NCI-H345 treated with DMSO at 0.1 percent for 48 hours (cell line): ENCODE results near the gene POLD2.

Experiments
- DNase-seq: peaks from one replicate; lab custom pipeline; 2025; ENCODE audit not compliant: unreplicated experiment; lab: John Stamatoyannopoulos, UW

Gene POLD2

DNA sequence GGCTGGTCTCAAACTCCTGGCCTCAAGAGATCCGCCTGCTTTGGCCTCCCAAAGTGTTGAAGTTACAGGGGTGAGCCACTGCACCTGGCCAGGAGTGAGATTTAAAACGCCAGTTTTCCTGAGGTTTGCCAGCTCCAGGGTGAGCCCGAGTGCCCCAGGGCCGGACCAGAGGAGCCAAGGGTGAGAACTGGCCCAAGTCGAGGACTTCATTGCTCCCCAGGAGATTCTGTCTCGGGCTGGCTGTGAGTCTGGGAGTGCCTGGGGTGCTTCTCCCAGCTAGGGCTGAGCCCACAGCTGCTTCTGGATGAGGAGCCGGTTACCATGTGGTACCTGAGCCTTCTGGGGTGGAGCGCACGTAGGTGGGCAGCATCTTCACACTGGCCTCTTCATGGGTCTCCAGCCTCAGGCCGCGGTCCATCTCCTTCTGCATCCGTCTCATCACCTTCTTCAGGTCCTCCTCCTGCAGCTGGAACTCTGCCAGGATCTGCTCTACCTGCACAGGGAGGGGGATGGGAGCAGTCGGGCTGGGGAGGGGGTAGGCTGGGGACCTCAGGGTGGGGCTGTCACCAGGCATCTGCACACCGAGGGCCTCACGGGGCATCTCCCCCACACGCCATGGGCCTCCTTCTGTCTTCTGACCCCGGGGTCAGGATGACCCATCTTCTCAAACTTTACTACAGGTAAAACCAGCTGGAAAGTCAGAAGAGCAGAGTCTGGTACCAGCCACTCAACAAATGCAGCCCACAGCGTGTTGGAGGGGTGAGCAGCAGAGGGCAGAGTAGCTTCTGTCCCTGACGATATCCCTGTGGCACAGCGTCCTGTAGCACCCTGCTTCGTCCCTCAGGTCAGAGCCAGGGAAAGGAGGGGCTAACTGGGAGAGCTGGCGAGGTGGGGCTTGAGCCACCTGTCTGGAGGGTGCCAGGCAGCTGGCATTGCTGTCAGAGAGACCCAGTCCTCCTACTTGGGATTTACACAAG lies 29.9 kb upstream of the POLD2 start:
- DNase-seq = no peak

DNA sequence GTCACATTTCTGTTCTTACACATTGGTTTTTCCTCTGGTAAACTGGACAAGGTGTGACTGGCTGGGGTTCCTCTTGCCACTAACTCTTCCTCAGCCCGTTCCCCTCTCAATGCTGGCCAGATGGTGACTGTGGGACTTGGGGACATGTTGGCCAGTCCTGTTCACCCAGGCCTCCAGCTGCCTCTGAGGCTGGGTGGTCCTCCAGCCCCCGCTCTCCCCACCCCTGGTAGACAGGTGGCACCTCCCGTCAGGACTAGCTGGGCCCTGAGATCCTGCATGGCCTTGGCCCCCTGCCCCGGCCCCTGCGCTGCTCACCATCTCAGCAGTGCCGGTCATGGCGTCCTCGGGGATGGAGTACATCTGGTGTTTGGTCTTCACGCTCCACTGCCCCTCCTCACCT lies 28.6 kb upstream of the POLD2 start:
- no peak for DNase-seq

DNA sequence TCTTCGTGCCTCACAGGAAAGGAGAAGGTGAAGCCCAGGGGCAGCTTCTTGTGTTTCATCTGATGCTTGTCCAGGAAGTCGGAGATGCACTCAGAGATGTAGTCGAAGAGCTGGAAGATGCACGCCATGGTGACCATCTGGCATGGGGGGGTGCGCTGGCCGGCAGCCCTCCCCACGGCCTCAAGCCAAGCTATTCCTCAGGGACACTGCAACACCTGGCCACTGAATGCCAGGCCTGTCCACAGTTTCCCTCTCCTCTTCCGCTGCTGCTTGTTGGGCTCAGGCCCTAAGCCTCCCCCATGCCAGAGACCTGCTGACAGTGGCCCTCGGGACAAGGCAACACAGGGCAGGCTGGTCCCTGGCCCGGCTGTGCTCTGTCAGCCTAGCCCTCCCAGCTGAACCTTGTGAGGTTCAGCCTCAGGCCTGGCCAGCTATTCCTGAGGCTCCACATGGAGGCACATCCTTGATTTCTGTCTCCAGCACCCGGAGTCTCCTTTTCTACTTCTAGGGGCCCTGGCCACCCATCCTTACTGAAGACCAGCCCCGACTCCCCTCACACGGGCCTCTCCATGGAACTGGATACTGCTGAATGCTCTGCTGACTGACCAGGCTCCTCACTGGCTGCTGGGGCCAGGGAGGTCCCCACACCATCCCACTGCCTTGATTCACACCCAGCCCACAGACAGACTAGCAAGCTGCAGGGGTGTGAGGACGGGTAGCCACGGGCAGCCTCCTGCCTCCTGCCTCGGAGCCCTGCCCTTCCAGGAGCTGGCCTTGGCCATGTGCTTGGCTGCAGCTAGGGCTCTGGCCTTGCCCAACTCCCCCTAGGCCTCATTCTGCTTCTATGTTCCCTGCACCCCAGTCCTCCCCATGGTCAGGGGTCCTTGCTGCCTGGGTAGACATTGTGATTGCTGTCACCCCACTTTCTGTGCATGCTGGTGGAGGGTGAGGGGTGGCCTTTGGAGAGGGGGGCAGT lies 27.9 kb upstream of the POLD2 start:
- no peak for DNase-seq

DNA sequence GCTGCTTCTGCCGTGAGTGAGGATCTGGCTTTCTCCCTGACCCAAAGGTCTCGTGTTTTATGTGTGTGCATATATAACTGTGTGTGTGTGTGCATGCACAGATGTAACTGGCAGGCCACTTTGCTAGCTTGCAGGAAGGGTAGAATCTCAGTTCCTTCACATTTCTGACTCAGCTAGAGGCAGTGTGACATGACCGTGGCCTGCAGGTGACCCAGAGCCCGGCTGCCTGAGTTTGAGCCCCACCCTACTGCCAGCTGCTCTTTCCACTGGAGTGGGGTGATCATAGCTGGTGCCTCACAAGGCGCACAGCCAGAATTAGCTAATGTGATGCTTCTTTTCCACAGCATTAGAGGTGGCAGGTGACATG lies 27.1 kb upstream of the POLD2 start:
- DNase-seq = no peak

DNA sequence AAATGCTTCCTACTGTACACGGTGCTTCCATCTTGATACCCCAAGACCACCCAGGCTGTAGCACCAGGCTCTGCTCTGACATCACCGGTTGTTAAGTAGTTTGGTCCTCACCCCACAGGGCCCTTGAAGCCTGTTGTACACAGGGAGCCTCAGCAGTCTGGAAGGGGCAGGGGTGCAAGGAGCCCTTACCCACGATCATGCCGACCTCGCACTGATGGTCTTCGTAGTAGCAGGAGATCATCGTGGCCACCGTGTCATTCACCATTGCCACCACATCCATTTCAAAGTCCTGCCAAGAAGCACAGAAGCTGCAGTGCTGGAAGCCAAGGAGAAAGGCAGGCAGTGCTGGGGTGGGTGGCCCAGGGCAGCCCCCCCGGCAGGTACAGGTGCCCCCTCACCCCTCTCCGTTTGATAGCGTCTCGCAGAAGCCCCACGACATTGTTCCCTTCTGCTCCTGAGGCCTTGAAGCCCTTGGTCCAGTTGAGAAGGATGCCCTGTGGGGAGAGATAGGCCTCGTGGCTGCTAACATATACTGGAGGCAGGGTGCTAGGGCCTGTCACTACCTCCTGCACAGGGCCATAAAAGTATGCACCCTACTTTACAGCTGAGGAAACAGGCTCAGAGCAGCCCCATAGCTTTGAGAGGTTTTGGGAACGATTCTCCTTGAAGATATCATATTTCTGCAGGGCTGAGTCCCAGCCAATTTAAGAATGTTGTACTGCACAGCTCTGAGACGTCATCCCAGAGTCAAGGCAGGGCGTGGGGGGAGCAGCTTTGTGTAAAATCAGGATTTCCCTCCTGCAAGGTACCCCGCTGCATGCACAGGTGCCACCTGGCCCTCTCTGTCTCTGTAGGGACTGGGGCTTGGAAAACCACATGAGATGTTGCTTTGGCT lies 26.5 kb upstream of the POLD2 start:
- DNase-seq = no peak

DNA sequence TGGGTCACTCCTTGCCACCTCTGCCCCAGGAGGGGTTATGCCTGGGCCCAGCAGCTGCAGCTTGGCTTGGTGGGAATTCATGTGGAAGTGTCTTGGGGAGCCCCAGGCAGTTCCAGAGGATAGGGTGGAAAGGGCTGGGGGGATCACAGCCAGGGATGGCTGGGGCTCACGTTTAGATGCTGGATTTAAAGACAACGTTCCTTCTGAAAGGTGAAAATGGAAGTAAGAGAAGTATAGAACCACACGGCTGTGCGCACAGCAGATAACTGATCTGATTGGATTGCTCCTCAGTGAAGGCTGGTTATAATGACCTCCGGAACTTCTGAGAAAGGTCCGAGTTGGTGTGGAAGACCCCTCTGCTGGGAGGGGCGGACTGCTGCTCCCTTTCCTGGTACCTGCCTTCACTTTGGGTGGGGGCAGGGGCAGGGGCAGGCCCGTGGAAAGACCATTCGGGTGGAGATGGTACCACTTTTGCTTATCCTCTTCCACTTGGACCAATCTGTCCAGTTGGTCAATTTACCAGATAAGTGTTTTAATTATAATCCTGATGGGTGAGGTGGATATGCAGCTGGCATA lies 25.7 kb upstream of the POLD2 start:
- DNase-seq = no peak

DNA sequence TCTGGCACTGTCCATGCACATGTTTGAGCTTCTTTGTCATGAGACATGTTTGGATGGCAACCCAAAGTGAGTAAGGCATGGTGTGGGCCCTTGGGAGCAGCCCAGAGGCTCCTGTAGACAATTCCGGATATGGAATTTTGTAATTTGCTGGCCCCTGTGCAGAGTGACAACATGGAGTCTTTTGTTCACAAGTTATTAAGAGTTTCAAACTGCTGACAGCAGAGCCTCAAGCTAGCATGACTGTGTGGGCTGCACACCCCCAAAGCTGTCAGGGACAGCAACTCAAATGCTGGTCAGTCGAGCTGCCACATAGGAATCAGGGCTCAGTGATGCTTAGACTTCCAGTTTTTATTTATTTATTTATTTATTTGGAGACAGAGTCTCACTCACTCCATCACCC lies 24.8 kb upstream of the POLD2 start:
- no peak for DNase-seq

DNA sequence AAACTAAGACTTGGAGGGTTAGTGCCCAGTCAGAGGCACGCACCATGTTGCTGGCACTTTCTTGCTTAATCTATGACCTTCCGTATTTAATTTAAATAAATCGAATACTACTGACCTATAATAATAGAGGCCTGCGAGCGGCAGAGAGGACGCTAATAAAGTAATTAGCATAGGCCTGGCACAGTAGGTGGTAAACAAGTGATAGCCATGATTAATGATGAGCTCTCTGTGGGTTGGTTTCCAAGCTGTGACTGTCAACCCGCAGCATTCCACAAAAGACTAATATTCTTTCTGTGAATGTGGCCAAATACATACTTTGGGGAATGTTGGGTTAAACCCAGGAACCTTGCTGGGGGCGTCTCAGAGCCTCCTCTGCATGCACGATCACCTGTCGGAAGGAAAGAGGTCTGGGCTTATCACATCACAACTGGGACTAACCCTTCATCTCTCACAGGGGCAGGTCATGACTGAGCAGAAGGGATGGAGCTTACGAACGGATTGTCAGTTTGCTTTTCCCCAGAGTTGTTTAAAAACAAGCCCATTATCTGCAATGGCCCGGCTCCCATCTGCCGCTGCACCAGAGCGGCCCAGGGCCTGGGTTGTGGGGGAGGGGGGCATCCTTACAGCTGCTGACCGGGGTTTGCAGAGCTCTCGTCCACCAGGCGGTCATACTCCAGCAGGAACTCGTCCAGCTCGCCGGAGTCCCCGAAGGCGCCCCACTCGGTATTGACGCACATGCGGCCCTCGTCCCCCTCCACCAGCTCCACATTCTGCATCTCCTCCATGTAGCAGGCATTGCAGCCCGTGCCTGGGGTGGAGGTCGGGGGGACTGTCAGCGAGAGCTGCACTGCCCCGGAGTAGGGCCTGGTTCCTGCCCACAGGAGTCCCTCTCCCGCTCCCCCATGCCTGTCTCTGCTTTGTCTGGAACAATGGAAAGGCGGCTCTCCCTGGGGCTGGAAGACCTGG lies 24.0 kb upstream of the POLD2 start:
- no peak for DNase-seq

DNA sequence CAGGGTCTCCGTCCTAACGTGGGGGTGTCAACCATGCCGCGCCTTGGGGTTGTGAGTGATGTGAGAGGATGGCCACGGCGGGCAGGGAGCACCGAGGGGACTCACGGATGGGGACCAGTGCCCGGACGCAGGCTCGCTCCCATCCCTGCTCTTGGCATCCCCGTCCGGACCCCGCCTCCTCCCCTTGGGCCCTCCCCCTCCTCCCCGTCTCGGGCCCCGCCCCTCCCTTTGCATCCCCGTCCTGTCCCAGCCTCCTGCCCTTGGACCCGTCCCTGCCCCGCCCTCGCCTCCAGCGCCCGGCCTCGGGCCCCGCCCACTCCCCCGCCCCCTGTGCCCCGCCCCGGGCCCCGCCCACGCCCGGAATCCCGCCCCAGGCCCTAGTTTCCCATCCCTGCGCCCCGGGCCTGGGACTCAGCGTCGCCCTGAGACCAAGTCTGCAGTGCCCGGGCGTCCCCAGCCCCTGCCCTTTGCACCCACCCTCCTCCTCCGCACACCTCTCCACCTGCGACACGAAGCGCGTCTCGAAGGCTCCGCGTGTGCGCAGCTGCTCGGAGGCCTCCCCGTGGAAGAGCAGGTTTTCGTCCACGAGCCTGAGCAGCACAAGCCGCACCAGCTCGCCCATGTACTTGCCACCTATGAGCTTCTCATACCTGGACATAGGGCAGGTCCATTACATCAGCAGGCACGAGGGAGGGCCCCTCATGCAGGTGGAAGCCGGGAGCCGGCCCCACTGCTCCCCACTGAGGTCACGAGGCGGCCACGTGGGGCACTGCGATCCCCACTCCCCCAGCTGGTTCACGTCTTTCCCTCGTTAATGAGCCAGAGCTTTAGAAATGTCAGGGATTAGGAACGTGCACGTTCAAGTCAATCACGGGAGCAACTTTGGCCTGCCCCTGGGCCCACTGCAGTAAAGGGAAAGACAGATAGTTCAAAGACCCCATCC lies 22.9 kb upstream of the POLD2 start:
- no peak for DNase-seq

DNA sequence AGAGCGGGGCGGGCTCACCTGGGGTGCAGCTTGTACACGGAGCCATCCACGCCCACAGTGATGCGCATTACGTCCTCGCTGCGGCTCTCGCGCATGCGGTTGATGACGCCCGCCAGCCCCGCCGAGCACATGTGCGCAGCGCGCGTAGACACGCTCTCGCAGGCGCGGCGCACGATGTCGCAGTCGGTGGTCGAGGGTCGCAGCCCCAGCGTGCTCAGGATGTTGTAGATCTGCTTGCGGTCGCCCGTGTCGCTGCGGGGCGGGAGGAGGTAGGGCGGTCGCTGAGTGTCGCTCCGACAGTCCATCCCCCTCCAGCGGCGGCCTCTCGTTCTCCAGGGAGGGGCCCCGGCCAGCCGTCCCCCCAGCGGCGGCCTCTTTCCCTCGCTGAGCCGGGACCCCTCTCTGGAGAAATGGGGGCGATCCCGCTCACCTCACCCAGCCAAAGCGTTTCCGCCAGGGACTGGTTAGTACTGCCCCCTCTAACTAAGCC lies 22.2 kb upstream of the POLD2 start:
- no peak for DNase-seq

DNA sequence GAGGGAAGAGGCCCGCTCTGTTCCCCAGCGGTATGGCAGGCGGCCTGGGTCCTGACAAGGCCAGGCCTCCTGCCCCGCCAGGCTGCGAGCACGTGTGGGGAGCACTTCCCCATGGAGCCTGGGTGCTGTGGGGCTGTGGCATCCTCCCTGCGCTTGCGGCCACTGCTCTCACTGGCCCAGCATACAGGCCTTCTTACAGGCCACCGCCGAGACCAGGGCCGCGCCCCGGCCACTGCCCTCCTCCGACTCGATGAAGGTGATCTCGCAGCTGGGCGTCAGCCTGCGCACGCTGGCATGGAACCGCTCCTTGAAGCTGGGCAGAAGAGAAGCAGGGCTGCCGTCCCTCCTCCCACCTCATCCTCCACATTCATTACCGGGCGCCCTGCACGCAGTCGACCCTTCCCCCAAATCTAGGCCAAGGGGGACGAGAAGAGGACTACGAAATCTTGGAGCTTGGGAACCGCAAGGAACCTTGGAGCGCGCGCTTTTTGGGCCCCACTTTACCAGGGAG lies 21.7 kb upstream of the POLD2 start:
- no peak for DNase-seq

DNA sequence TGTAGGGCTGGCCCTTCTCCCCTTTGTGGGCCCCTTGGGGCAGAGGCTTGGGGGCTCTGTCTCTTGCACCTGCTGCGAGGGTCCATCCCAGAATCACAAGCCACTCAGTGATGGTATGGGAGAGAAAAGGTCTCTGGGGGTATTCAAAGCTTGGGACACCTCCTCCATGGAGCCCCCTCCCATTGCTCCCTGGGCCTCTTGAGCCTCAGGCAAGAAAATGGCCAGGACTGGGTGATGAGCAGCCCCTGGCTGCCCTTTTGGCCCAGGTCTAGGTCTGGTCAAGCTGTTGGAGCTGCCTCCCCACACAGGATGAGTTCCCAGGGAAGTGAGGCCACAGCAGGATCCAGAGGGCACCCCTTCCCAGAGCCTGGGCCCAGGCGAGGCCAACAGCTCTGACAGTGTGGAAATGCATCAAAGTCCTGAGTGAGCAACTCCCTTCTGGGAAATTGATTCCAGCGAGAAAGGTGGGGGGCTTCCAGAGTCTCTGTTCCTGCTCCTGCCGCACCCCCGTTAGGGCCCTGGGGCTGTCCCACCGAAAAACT lies 21.1 kb upstream of the POLD2 start:
- no peak for DNase-seq

DNA sequence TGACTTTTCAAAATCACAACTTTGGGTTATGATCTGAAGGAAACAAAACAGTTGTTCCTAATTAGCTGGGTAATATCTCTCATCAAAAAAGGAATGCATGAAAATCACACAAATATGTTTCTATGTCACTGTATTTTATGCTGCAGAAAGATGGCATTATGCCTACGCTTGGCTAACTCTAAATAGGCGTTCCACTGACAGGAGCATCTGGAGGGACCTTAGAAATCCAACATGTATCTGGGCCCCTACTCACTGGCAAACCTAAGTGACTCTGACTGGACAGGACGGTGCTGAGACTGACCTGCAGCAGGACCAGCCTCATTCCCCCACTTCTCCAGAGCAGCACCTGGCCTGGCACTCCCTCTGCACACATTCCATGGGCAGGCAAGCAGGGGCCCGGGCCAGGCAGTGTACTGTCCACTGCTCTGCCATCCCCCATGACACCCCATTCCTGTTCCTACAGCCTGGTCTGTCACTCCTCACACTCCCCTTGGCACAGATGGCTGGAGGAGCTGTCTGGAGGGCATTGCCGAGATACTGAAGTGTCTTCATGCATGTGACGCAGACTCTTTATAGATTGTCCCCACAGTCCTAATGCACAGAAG lies 20.4 kb upstream of the POLD2 start:
- DNase-seq = no peak

DNA sequence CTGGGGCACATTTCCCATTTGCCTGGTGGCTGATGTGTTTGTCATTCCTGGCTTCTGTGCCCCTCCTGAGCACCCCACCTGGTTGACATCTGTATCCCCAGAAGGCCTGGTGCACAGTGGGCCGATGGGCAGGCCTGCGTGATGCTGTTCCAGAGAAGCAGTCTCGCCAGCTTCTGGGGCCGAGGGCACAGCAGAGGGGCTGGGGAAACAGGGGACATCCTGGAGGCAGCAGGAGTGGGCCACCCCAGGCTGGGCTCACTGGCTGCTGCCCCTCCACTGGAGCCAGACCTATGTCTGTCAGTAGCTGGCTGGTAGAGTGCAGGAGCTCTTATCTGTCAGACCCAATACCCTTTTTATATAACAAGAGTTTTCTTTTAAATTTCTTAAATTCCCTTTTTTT lies 18.7 kb upstream of the POLD2 start:
- no peak for DNase-seq

DNA sequence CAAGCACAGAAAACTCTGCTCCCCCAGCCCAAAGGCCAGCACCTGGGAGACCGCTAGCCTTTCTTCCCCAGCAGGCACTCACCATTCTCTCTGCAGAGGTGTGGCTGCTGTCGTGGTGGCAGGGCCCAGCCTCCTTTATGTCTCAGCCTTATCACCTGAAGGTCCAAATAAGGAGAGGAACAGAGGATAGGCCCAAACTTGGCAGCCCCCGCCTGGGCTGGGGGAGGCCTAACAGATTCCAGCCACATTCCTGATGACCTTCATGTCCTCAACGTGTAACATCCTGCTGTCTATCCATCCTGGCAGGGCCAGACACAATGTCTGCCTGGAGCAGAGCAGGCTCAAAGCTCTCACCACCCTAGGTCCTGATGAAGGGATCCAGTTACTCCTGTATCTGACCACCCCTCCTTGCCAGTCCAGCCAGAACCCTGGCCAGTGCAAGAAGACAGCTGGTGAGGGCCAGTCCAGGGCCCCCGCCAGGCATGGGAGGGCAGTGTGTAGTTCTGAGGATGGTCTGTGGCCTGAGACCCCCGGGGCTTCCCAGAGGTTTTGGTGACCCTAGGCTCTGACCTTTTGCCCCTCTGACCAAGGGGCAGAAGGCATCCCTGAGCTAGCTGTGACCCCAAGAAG lies 18.0 kb upstream of the POLD2 start, which contains the start of gene MYL7:
MYL7 (minus strand) TSS at position 112 of the 630 bp plus-strand sequence; CDS start at position 85, 27 bp downstream.
- DNase-seq = no peak

DNA sequence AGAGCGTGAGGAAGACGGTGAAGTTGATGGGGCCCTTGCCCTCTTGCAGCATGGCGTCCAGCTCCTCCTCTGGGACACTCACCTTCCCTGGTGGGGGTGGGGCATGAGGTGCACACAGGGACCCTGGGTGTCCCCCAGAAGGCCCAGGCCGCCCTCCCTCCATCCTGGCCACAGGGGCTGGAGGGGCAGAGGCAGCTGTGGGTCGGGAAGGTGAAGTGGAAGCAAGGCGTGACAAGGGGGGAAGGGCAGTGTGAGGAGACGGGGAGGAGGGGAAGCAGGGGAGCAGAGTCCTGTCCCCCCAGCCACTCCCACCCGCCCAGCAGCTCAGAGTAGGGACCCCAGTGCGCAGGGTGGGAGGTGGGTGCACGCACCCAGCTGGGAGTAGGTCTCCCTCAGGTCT lies 17.0 kb upstream of the POLD2 start:
- no peak for DNase-seq
